Measurements from ENCODE around the gene DNMT3A.
A peak's percentile ranks its signal among the peaks of the same experiment; 100 is the strongest.

The DNMT3A gene

DNA sequence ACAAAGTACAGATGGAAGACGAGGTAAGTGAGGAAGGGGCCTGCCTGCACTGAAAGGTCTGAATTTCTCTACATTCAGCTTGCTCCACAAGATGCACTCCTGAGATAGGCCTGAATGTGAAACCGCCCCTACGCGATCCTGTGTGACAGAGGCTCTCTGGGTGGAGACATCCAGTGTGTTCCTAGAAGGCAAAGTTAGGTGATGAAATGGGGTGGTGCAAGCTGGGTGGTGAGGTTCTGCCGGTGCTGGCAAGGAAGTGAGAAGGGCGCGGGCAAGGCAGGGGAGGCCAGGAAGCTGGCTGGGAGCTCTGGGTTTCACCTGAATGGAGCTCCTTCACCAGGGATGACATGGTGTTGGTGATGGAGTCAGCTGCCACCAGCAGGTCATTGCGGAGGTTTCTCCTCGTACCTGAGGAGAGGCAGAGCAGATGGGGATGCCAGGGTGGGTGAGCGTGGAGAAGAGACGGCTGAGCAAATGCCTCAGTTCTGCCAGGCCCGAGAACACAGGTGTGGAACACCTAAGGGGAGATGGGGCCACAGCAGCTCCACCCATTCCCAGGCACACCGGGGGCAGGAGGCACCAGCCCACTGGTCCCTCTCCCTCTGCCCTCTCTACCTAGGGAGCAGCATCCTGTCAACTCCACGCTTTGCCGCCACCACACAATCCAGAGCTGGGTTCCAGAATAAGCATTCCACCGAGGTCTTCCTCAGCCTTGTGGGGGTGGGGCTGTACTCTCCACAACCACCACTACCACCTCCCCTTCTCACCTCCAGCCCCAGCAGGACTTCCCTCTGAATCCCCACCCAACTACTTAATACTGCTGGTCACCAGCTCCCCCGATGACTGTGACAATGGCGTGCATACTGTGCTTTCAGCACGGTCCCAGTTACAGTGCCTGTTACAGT is 45.5 kb upstream of the DNMT3A start:
- Histone ChIP-seq H2BK15ac (ENCODE audit: low read length) (no peak overlapping the region), H3K9ac (ENCODE audit: low read depth, low read length, poor library complexity) (no peak overlapping the region), H3K14ac (ENCODE audit: low read length) (no peak overlapping the region), H3K23ac (ENCODE audit: low read depth, low read length, poor library complexity) (peak overlapping the region; percentile 5), H2BK120ac (ENCODE audit: low read depth, low read length) (no peak overlapping the region), H2AFZ (ENCODE audit: low read length) (no peak overlapping the region), H3K27me3 (ENCODE audit: control insufficient read depth in 3 of 3, insufficient read depth in 3 of 3, low read depth in 1 of 3, low read length in 3 of 3) (no peaks in the 10 kb centered on the region), H2BK12ac (ENCODE audit: low read length) (no peak overlapping the region), H3K4ac (ENCODE audit: low read length) (no peak overlapping the region), H3K79me1 (ENCODE audit: low read depth, low read length) (peaks cover 2% of the 10 kb centered on the region), H4K8ac (ENCODE audit: low read depth, low read length) (no peak overlapping the region), H2AK5ac (ENCODE audit: low read depth, low read length) (no peak overlapping the region), H3K4me1 (ENCODE audit: control insufficient read depth in 2 of 2, insufficient read depth in 1 of 2, low read depth in 1 of 2, low read length in 2 of 2) (peaks cover 0 to 10% of the 10 kb centered on the region in 2 donors), H3K18ac (ENCODE audit: low read length) (no peak overlapping the region), H3K9me3 (replicated peaks in 1 of 2; ENCODE audit: control insufficient read depth in 2 of 2, insufficient read depth in 1 of 2, low read depth in 1 of 2, low read length in 2 of 2) (no peaks in the 10 kb centered on the region), H3K4me3 (ENCODE audit: low read length in 2 of 2) (no peak overlapping the region), H3K4me2 (ENCODE audit: insufficient read depth, low read length, poor library complexity, severe bottlenecking) (no peak overlapping the region), H3K36me3 (replicated peaks in 1 of 2; ENCODE audit: control insufficient read depth in 2 of 2, insufficient read depth in 2 of 2, low read length in 2 of 2) (peaks cover 4 to 17% of the 10 kb centered on the region in 2 donors), H4K91ac (ENCODE audit: low read depth, low read length, poor library complexity) (no peak overlapping the region), H2BK5ac (ENCODE audit: low read length) (no peak overlapping the region), H3K27ac (replicated peaks; ENCODE audit: low read length) (no peak overlapping the region)
- no peak for DNase-seq (ENCODE audit: low spot score)
- no CpG with 5 or more reads among the region's 19 CpGs for WGBS, 2 donors (ENCODE audit: extremely low coverage in 2 of 2, insufficient read length in 2 of 2, insufficient replicate concordance in 1 of 2)

DNA sequence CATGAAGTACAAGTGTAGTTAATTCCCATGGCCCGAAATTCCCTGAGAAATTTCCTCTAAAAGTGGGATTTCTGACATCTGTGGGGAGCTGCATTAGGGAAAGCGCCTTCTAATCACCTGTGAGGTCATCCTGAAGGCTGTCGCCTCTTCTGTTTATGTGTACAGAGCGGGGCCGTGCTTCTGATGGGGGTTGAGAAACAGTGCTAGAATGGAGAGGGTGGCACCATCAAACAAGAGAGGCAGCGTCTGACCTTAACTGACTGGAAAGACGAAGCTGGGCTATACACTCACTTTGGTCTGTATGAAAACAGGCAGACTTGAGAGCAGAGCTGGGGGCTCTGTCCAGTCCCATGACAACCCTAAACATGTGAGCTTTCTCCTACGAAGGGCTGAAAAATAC is 44.2 kb upstream of the DNMT3A start:
- no peak overlapping the region for H2BK15ac ChIP-seq (ENCODE audit: low read length)
- H3K23ac ChIP-seq (ENCODE audit: low read depth, low read length, poor library complexity): no peak overlapping the region
- no peaks in the 10 kb centered on the region for H3K9me3 ChIP-seq (replicated peaks in 1 of 2; ENCODE audit: control insufficient read depth in 2 of 2, insufficient read depth in 1 of 2, low read depth in 1 of 2, low read length in 2 of 2)
- no peak overlapping the region for H2BK5ac ChIP-seq (ENCODE audit: low read length)
- H3K4me3 ChIP-seq (ENCODE audit: low read length in 2 of 2): no peak overlapping the region
- H3K4me2 ChIP-seq (ENCODE audit: insufficient read depth, low read length, poor library complexity, severe bottlenecking): no peak overlapping the region
- peaks cover 0 to 10% of the 10 kb centered on the region in 2 donors for H3K4me1 ChIP-seq (ENCODE audit: control insufficient read depth in 2 of 2, insufficient read depth in 1 of 2, low read depth in 1 of 2, low read length in 2 of 2)
- H3K4ac ChIP-seq (ENCODE audit: low read length): no peak overlapping the region
- no peak overlapping the region for H2AK5ac ChIP-seq (ENCODE audit: low read depth, low read length)
- no peak overlapping the region for H3K14ac ChIP-seq (ENCODE audit: low read length)
- DNase-seq (ENCODE audit: low spot score): no peak
- H3K9ac ChIP-seq (ENCODE audit: low read depth, low read length, poor library complexity): no peak overlapping the region
- H3K79me1 ChIP-seq (ENCODE audit: low read depth, low read length): peaks cover 2% of the 10 kb centered on the region
- no peak overlapping the region for H2AFZ ChIP-seq (ENCODE audit: low read length)
- H3K36me3 ChIP-seq (replicated peaks in 1 of 2; ENCODE audit: control insufficient read depth in 2 of 2, insufficient read depth in 2 of 2, low read length in 2 of 2): peaks cover 4 to 17% of the 10 kb centered on the region in 2 donors
- no peak overlapping the region for H4K91ac ChIP-seq (ENCODE audit: low read depth, low read length, poor library complexity)
- no peak overlapping the region for H4K8ac ChIP-seq (ENCODE audit: low read depth, low read length)
- no peak overlapping the region for H2BK12ac ChIP-seq (ENCODE audit: low read length)
- no peak overlapping the region for H2BK120ac ChIP-seq (ENCODE audit: low read depth, low read length)
- no CpG with 5 or more reads among the region's 8 CpGs for WGBS, 2 donors (ENCODE audit: extremely low coverage in 2 of 2, insufficient read length in 2 of 2, insufficient replicate concordance in 1 of 2)
- H3K27me3 ChIP-seq (ENCODE audit: control insufficient read depth in 3 of 3, insufficient read depth in 3 of 3, low read depth in 1 of 3, low read length in 3 of 3): no peaks in the 10 kb centered on the region
- H3K27ac ChIP-seq (replicated peaks; ENCODE audit: low read length): no peak overlapping the region
- no peak overlapping the region for H3K18ac ChIP-seq (ENCODE audit: low read length)

DNA sequence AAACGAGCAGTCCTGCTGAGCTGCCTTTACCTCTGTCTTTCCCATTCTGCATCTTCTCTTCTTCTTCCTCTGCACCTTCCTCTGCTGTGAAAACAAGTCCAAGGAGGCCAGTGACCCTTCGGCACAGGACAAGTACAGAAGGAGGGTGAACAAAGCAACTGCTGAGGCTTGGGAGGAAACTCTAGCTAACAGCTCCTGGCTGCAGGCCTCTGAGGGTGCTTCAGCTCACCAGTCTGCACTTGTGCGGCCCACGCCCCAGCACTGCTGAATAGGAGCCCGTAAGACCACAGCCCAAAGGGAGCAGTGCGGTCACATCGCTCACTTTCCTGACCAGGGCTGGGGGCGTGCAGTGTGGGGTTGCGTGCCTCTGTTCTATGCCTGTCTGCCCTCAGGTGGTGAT is 42.1 kb upstream of the DNMT3A start:
- Histone ChIP-seq H3K9me3 (replicated peaks in 1 of 2; ENCODE audit: control insufficient read depth in 2 of 2, insufficient read depth in 1 of 2, low read depth in 1 of 2, low read length in 2 of 2) (peaks cover 0 to 11% of the 10 kb centered on the region in 2 donors), H2BK15ac (ENCODE audit: low read length) (no peak overlapping the region), H2BK12ac (ENCODE audit: low read length) (no peak overlapping the region), H3K9ac (ENCODE audit: low read depth, low read length, poor library complexity) (no peak overlapping the region), H3K4me1 (ENCODE audit: control insufficient read depth in 2 of 2, insufficient read depth in 1 of 2, low read depth in 1 of 2, low read length in 2 of 2) (peaks cover 0 to 10% of the 10 kb centered on the region in 2 donors), H3K23ac (ENCODE audit: low read depth, low read length, poor library complexity) (peak overlapping the region; percentile 4), H3K14ac (ENCODE audit: low read length) (no peak overlapping the region), H3K36me3 (replicated peaks in 1 of 2; ENCODE audit: control insufficient read depth in 2 of 2, insufficient read depth in 2 of 2, low read length in 2 of 2) (peaks cover 0 to 16% of the 10 kb centered on the region in 2 donors), H3K4me3 (ENCODE audit: low read length in 2 of 2) (no peak overlapping the region), H3K27me3 (ENCODE audit: control insufficient read depth in 3 of 3, insufficient read depth in 3 of 3, low read depth in 1 of 3, low read length in 3 of 3) (peaks cover 0 to 2% (median 0%) of the 10 kb centered on the region in 3 experiments), H3K18ac (ENCODE audit: low read length) (no peak overlapping the region), H3K4me2 (ENCODE audit: insufficient read depth, low read length, poor library complexity, severe bottlenecking) (no peak overlapping the region), H3K79me1 (ENCODE audit: low read depth, low read length) (no peaks in the 10 kb centered on the region), H3K27ac (replicated peaks; ENCODE audit: low read length) (no peak overlapping the region), H4K8ac (ENCODE audit: low read depth, low read length) (no peak overlapping the region), H3K4ac (ENCODE audit: low read length) (no peak overlapping the region), H2AFZ (ENCODE audit: low read length) (no peak overlapping the region), H2AK5ac (ENCODE audit: low read depth, low read length) (no peak overlapping the region), H4K91ac (ENCODE audit: low read depth, low read length, poor library complexity) (no peak overlapping the region), H2BK5ac (ENCODE audit: low read length) (no peak overlapping the region), H2BK120ac (ENCODE audit: low read depth, low read length) (no peak overlapping the region)
- WGBS, 2 donors (ENCODE audit: extremely low coverage in 2 of 2, insufficient read length in 2 of 2, insufficient replicate concordance in 1 of 2): no CpG with 5 or more reads among the region's 9 CpGs
- no peak for DNase-seq (ENCODE audit: low spot score)

GRCh38 chr2:25381502-25381901 is 39.8 kb upstream of the DNMT3A start:
- no peaks in the 10 kb centered on the region for H3K79me1 ChIP-seq (ENCODE audit: low read depth, low read length)
- no peak overlapping the region for H3K14ac ChIP-seq (ENCODE audit: low read length)
- H2BK15ac ChIP-seq (ENCODE audit: low read length): no peak overlapping the region
- no peak overlapping the region for H3K18ac ChIP-seq (ENCODE audit: low read length)
- no peak overlapping the region for H3K4me2 ChIP-seq (ENCODE audit: insufficient read depth, low read length, poor library complexity, severe bottlenecking)
- no peak overlapping the region for H3K4ac ChIP-seq (ENCODE audit: low read length)
- H3K36me3 ChIP-seq (replicated peaks in 1 of 2; ENCODE audit: control insufficient read depth in 2 of 2, insufficient read depth in 2 of 2, low read length in 2 of 2): peaks cover 0 to 5% of the 10 kb centered on the region in 2 donors
- H4K8ac ChIP-seq (ENCODE audit: low read depth, low read length): no peak overlapping the region
- H2BK12ac ChIP-seq (ENCODE audit: low read length): no peak overlapping the region
- H4K91ac ChIP-seq (ENCODE audit: low read depth, low read length, poor library complexity): no peak overlapping the region
- no CpG with 5 or more reads among the region's 7 CpGs for WGBS, 2 donors (ENCODE audit: extremely low coverage in 2 of 2, insufficient read length in 2 of 2, insufficient replicate concordance in 1 of 2)
- no peak overlapping the region for H3K9ac ChIP-seq (ENCODE audit: low read depth, low read length, poor library complexity)
- H3K27ac ChIP-seq (replicated peaks; ENCODE audit: low read length): no peak overlapping the region
- H3K4me1 ChIP-seq (ENCODE audit: control insufficient read depth in 2 of 2, insufficient read depth in 1 of 2, low read depth in 1 of 2, low read length in 2 of 2): peaks cover 9 to 12% of the 10 kb centered on the region in 2 donors
- no peak overlapping the region for H2AFZ ChIP-seq (ENCODE audit: low read length)
- no peak overlapping the region for H3K4me3 ChIP-seq (ENCODE audit: low read length in 2 of 2)
- H2BK5ac ChIP-seq (ENCODE audit: low read length): no peak overlapping the region
- H2AK5ac ChIP-seq (ENCODE audit: low read depth, low read length): no peak overlapping the region
- no peak for DNase-seq (ENCODE audit: low spot score)
- H3K9me3 ChIP-seq (replicated peaks in 1 of 2; ENCODE audit: control insufficient read depth in 2 of 2, insufficient read depth in 1 of 2, low read depth in 1 of 2, low read length in 2 of 2): peaks cover 0 to 16% of the 10 kb centered on the region in 2 donors
- H3K27me3 ChIP-seq (ENCODE audit: control insufficient read depth in 3 of 3, insufficient read depth in 3 of 3, low read depth in 1 of 3, low read length in 3 of 3): peaks cover 0 to 2% (median 0%) of the 10 kb centered on the region in 3 experiments
- no peak overlapping the region for H3K23ac ChIP-seq (ENCODE audit: low read depth, low read length, poor library complexity)
- H2BK120ac ChIP-seq (ENCODE audit: low read depth, low read length): no peak overlapping the region

Data from neuronal stem cell (in vitro differentiated cells).